CD4-positive, alpha-beta T cell treated with Interleukin-17A for 1 hour (primary cell): ENCODE measurements around the gene EXOG.
A peak's percentile ranks its signal among the peaks of the same experiment; 100 is the strongest.

Experiments
- DNase-seq: peaks from one replicate; pipeline ENCODE4 v3.0.0-alpha.2; 2020

EXOG gene

GRCh38 chr3:38474928-38475605 is 21.1 kb upstream of the EXOG start:
- DNase-seq = no peak

DNA sequence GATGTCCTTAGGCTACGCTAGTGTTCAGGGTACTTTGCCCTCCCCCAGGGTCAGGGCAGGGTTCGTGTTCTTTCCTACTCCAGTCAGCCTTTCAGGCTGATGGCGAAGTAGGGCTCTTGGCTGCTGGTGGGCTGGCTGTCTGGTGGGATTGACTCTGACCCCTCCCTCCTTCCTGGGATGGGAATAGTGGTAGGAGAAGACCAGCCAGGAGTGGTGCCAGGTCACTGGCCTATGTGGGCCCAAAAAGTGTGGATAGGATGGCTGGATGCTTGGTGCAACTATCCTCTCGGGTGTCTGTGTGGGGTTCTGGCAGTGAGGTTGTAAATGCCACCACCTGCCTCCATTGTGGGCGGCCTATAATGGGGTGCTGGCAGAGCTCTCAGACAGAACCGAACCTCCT is 20.4 kb upstream of the EXOG start:
- DNase-seq = no peak

GRCh38 chr3:38476157-38476756 is 19.9 kb upstream of the EXOG start:
- DNase-seq = no peak

GRCh38 chr3:38477057-38477820 is 18.9 kb upstream of the EXOG start:
- DNase-seq = no peak

- DNase-seq = no peak
Measured at GRCh38 chr3:38477839-38478450, 18.2 kb upstream of the EXOG start.

- DNase-seq = no peak
Measured at GRCh38 chr3:38478901-38479300, 17.2 kb upstream of the EXOG start.

DNA sequence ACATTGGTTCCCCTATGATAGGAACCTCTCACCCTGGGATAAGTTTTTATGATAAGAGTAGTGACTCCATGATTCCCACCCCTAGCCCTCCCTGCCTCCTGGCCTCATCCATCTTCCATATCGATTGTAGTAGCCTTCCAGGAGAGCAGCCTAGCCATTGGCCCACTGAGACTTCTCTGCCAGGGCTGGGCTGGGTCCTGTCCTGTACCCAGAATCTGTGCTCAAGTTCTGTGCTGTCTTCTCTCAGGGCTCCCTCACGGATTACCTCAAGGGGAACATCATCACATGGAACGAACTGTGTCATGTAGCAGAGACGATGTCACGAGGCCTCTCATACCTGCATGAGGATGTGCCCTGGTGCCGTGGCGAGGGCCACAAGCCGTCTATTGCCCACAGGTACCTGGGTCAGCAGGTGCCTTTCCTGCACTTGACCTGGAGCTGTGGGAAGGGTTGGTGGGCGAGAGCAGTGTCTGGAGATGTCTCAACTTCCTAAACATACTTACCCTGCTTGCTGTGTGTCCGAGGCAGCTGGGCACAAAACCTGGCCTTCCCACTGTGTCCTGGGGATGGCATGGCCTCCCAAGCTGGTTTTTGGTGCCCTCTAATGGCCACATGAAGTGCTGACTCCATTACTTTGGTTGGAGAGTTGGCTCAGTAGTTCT is 16.6 kb upstream of the EXOG start:
- DNase-seq = peak; percentile 66

DNA sequence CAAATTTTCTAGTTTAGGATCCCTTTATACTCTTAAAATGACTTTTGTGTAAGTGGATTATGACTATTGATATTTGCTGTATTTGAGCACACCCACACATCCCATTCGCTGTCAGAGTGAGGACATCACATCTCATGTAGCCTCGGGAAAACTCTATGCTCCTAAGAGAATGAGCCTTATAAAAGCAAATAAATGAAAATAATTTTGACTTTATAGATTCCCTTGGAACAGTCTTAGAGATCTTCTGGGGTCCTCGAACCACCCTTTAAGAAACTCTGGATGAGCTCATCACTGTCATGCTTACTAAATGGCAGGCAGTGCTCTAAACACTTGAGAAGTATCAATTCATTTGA is 16.1 kb upstream of the EXOG start:
- DNase-seq = no peak

- no peak for DNase-seq
Measured at GRCh38 chr3:38480930-38481329, 15.2 kb upstream of the EXOG start.

- no peak for DNase-seq
Measured at GRCh38 chr3:38482951-38483350, 13.2 kb upstream of the EXOG start.

GRCh38 chr3:38487323-38487722 is 8.8 kb upstream of the EXOG start:
- DNase-seq = no peak

DNA sequence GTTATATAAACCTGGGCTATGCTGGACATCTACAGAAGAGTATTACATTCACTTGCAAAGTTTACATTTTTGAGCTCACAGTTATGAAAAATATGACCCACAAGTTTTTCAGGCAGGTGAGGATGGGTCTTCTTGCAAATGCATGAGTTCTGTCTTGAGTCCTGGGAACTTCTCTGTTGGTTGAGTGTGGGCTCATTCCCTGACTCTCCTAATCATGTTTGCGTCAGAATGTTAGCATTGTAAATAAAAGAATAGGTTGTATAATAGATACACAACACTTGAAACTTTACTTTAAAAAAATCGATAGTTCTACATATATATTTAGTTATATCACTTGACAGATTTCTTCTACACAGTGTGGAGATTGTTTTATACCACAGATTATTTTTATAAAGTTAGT is 7.2 kb upstream of the EXOG start:
- no peak for DNase-seq

DNA sequence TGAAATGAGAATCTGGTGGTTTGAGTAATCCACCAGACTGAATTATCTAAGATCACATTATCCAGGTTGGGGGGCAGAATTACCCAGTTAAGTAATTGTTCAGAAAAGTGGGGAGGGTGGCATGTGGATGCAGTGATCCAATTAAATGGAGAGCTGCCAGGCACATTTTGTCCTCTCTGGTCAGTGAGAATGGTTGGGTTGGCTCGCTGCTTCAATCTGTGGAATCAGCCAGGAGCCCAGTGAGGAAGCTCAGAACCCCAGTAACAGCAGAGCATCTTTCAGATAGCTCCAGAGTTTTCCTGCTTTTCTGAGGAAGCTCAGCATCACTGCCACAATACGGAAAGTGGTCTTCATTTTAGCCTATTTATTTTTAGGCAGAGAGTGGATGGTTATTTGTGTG is 6.4 kb upstream of the EXOG start:
- DNase-seq = no peak

GRCh38 chr3:38490281-38491030 is 5.7 kb upstream of the EXOG start:
- DNase-seq = no peak

- no peak for DNase-seq
Measured at GRCh38 chr3:38491215-38491614, 4.9 kb upstream of the EXOG start.

DNA sequence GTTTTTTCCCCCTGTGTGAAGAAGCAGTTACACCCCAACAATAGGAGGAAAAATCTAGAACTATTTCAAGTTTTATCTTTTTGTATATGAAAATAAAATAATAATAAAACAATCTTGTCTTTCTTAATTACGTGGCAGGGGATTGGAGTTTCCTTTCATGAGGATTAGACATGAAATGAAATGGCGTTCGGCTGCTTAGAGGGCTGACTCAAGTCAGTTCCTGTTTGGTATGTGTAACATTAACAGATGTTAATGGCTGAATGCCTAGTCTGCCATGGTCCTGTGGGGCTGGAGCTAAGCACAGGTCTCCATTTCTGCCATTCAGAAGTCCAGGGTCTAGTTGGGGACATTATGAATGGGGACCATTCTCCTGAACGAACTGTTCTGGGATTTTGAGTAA is 3.1 kb upstream of the EXOG start:
- DNase-seq = no peak

- no peak for DNase-seq
Measured at GRCh38 chr3:38497031-38497430, 891 bp downstream of the EXOG start.

DNA sequence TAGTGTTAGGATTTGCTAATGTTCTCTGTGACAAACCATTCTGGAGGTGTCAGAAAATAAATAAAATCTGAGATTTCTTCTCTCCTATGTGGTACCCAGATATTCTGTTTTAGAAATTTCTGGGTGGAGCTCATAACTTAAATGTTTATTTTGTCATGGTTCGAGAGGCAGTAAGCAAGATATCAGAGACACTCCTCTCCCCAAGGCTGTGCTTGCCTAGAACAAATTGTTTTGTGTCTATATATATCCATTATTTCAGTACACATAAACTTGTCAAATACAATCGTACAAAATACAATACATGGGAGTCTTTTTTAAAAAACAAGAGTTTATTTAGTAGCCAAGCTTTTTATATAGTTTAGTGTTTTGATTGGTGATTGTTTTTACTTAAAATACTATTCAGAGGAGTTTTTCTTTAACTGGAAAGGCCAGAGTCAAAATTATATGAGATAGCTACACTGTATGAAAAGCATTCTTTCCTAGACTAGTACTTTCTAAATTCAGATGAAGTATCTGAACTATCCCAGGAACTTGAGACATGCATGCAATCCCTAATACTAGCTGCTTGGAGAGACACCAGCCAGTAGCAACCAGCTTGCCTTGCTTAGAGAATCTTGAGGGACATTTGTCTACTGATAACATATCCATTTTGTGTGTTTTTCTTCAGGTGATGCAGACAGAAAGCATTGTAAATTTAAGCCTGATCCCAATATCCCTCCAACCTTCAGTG is 4.7 kb downstream of the EXOG start:
- no peak for DNase-seq

- DNase-seq = no peak
Measured at GRCh38 chr3:38507120-38507519, 11.0 kb downstream of the EXOG start.

DNA sequence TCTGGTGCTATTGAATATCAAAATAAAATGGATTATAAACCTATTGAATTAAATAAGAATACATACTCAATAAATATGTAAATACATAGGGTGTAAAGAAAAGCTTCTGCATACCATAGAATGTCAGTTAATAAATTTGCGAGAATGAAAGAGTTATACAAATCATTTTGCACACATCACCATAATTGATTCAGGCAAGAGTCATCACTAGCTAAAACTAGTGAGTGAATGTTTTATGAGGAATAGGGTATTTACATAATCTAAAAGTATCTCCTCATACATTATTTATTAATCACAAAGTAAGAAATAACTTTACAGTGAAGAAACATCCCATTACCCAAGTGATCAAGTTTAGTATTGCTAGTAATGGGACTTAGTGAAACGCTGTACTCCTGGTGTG is 13.6 kb downstream of the EXOG start:
- no peak for DNase-seq

- DNase-seq = no peak
Measured at GRCh38 chr3:38510631-38511030, 14.5 kb downstream of the EXOG start.

DNA sequence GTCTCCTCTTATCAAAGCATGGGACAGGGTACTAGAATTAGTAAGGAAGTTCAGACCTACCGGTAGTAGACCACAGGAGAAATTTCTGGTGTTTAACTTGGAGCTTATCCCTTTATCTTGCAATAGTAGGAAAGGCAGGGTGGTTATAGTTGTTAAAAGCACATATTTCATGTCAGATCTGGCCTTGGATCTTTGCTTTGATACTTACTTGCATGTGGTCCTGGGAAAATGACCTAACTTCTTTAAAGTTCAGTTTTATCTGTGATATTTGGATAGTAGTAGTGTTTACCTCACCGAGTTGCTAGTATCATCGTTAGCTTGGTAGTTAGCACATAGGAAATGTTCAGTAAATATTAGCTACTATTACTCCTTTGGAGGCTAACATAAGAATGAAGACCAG is 15.4 kb downstream of the EXOG start:
- no peak for DNase-seq
